Measurements from ENCODE around the gene ZP1. TPM values are rescaled to one million over a fixed set of nuclear protein-coding genes. Genes with fewer than 3 reads are reported as not detected.
A peak's percentile ranks its signal among the peaks of the same experiment; 100 is the strongest.

ZP1 gene
- total and polyA plus RNA-seq, 10 donors: 0.05 to 0.07 TPM; not detected in 8

DNA sequence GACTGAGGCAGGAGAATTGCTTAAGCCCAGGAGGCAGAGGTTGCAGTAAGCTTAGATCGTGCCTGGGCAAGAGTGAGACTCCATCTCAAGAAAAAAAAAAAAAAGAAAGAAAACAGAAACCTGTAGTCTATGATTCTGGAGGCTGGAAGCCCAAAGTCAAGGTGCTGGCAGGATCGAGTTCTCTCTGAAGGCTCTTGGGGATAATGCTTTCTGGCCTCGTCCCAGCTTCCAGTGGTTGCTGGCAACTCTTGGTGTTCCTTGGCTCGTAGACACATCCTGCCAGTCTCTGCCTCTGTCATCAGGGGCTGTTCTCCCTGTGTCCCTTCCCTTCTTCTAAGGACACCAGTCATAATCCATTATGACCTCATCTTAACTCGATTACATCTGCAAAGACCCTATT is 42.2 kb upstream of the ZP1 start:
- H3K36me3 ChIP-seq: no peaks in the 10 kb centered on the region
- DNase-seq: no peak
- WGBS, 5 donors: 79 to 93% (median 89%) methylated on average over 5 of the region's 5 CpGs

DNA sequence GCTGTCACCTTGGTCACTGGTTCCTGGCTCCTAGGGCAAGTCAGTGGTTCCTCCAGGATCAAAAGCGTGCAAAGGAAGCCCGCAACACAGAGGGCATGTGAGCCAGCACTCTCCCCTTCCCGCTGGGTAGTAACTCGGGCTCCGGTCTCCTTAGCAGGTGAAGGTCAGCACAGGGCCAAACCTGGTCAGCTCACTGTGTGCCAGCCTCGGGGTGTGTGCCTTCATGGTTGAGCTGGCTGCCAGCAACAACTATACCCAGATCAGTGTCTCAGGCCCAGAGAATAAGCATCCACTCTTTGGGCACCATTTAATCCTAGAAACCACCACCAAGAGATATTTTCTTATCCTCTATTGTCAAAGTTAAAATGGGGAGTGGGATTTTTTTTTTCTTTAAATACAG is 41.6 kb upstream of the ZP1 start:
- TF ChIP-seq POLR2A (IDR thresholded peaks at IDR 0.05) (no peak), POLR2AphosphoS5 (IDR thresholded peaks at IDR 0.05) (no peak), CTCF (IDR thresholded peaks at IDR 0.05 in 8 of 11, conservative IDR thresholded peaks at IDR 0.05 in 3 of 11) (no peak)
- intact Hi-C loops (cut with DNase I; ENCODE audit: low total_unique reads): no loop called here
- DNase-seq: no peak
- 69 to 95% (median 73%) methylated on average over 5 to 6 of the region's 6 CpGs for WGBS, 5 donors
- Histone ChIP-seq H3K27ac (no peak overlapping the region), H3K4me1 (peaks cover 0 to 4% (median 2%) of the 10 kb centered on the region in 6 donors), H3K4me3 (no peak overlapping the region), H3K36me3 (no peaks in the 10 kb centered on the region), H3K27me3 (replicated peaks in 1 of 7) (no peaks in the 10 kb centered on the region), H3K9me3 (no peaks in the 10 kb centered on the region)

More for the DNA sequence above, 42.2 kb upstream of the ZP1 start:
- Histone ChIP-seq H3K4me1 (no peaks in the 10 kb centered on the region), H3K27me3 (replicated peaks in 1 of 7) (no peaks in the 10 kb centered on the region), H3K4me3 (no peak overlapping the region), H3K27ac (no peak overlapping the region), H3K9me3 (no peaks in the 10 kb centered on the region)
- intact Hi-C loops (cut with DNase I; ENCODE audit: low total_unique reads): no loop called here
- no peak for TF ChIP-seq POLR2A (IDR thresholded peaks at IDR 0.05)
- no peak for TF ChIP-seq CTCF (IDR thresholded peaks at IDR 0.05 in 8 of 11, conservative IDR thresholded peaks at IDR 0.05 in 3 of 11)
- no peak for TF ChIP-seq POLR2AphosphoS5 (IDR thresholded peaks at IDR 0.05)

DNA sequence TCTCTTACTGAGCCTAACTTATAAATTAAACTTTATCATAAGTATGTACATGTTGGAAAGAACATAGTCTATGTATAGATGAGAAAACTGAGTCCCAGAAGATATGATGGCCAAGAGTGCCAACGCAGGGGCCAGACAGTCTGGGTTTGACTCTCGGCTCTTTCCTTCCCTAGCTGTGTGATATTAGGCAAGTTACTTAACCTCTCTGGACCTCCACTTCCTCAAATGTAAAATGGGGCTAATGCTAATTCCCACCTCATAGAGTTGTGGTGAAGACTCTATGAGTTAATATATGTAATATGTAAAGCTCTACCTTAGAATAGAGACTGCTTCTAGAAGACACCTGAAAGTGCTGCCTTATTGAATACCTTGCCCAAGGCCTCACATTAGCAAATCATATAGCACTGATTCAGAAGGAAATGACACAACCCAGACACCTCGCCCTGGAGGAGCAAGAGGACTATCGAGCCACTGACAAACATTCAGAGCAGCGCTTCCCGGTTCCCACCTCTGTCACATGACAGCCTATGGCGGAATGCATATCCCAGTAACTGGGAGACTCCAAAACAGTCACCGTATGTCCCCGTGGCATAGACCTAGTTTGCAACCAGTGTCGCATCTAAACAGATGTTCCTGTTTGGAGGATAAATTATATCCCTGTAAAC is 36.7 kb upstream of the ZP1 start:
- no peaks in the 10 kb centered on the region for H3K36me3 ChIP-seq
- intact Hi-C loops (cut with DNase I; ENCODE audit: low total_unique reads): loop anchor here (2.0 to 5.0 kb wide), 2 partner anchors 57 to 354 kb away; no protein-coding TSS in a partner anchor
- no peaks in the 10 kb centered on the region for H3K9me3 ChIP-seq
- H3K27me3 ChIP-seq (replicated peaks in 1 of 7): peaks cover 0 to 7% (median 0%) of the 10 kb centered on the region in 7 donors
- H3K4me3 ChIP-seq: no peak overlapping the region
- H3K4me1 ChIP-seq: peaks cover 0 to 22% (median 7%) of the 10 kb centered on the region in 6 donors
- TF ChIP-seq POLR2AphosphoS5 (IDR thresholded peaks at IDR 0.05) (no peak), POLR2A (IDR thresholded peaks at IDR 0.05) (no peak), CTCF (IDR thresholded peaks at IDR 0.05 in 8 of 11, conservative IDR thresholded peaks at IDR 0.05 in 3 of 11) (no peak)
- WGBS, 5 donors: 40 to 70% (median 50%) methylated on average over 6 to 10 of the region's 10 CpGs
- peak overlapping the region in 1 of 8 donors; percentile 11 for H3K27ac ChIP-seq
- no peak for DNase-seq

DNA sequence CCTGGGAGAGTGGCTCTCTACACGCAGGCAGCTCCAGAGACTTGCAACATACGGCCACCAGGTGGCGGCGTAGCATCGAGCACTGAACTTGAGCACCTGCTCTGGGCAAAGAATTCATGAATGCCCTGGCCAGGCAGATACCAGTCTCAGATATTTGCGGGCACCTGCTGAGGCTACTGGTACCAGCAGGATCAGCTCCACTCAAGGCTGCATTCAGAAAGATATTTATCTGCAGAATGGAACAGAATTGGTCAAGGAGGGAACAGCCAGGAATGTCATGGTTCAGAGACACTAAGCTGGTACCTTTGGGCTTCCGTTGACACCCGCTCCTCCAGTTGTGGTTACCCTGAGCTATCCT is 36.2 kb upstream of the ZP1 start:
- 19 to 60% (median 24%) methylated on average over 3 to 8 of the region's 8 CpGs for WGBS, 5 donors
- DNase-seq: peak; percentile 94
- peaks cover 0 to 7% (median 0%) of the 10 kb centered on the region in 7 donors for H3K27me3 ChIP-seq (replicated peaks in 1 of 7)
- no peak overlapping the region for H3K4me3 ChIP-seq
- H3K36me3 ChIP-seq: no peaks in the 10 kb centered on the region
- H3K27ac ChIP-seq: peak overlapping the region in 1 of 8 donors; percentile 11
- intact Hi-C loops (cut with DNase I; ENCODE audit: low total_unique reads): loop anchor here (2.0 to 5.0 kb wide), 2 partner anchors 56 to 354 kb away; no protein-coding TSS in a partner anchor
- H3K9me3 ChIP-seq: no peaks in the 10 kb centered on the region
- peaks cover 0 to 28% (median 7%) of the 10 kb centered on the region in 6 donors for H3K4me1 ChIP-seq
- TF ChIP-seq CTCF (IDR thresholded peaks at IDR 0.05 in 8 of 11, conservative IDR thresholded peaks at IDR 0.05 in 3 of 11): peak; percentile 81 to 96 (median 90)
- no peak for TF ChIP-seq POLR2AphosphoS5 (IDR thresholded peaks at IDR 0.05)

All from spleen (tissue), 11 donors.